Mesothelial cell of epicardium (in vitro differentiated cells): Measurements from ENCODE around the gene TSPAN18. TPM values are rescaled to one million over a fixed set of nuclear protein-coding genes. Genes with fewer than 3 reads are reported as not detected.
A peak's percentile ranks its signal among the peaks of the same experiment; 100 is the strongest.

Source experiments
- DNase-seq, 2 experiments: peaks; one replicate each; pipeline ENCODE4 v3.0.0; 2021; ENCODE audit warnings: low spot score in 2 of 2; ENCODE audit not compliant: unreplicated experiment in 2 of 2
- H3K27ac Mint-ChIP-seq: 2 replicates; pipeline ENCODE4 v1.8.0; 2021; ENCODE audit warnings: mixed read lengths
- H3K27me3 Mint-ChIP-seq: 2 replicates; pipeline ENCODE4 v1.8.0; 2021; ENCODE audit warnings: low read depth, mixed read lengths
- H3K36me3 Mint-ChIP-seq: 2 replicates; pipeline ENCODE4 v1.8.0; 2021; ENCODE audit warnings: mixed read lengths
- H3K4me1 Mint-ChIP-seq: 2 replicates; pipeline ENCODE4 v1.8.0; 2021; ENCODE audit warnings: mixed read lengths
- H3K4me3 Mint-ChIP-seq: 2 replicates; pipeline ENCODE4 v1.8.0; 2021; ENCODE audit warnings: mild to moderate bottlenecking, moderate library complexity, mixed read lengths
- H3K9me3 Mint-ChIP-seq: 2 replicates; pipeline ENCODE4 v1.8.0; 2021; ENCODE audit warnings: mixed read lengths
- CTCF ChIP-seq: fragments of 200-600 bp; sonication (generic); IDR thresholded peaks from one replicate; pipeline ENCODE4 v1.5.0; 2021; ENCODE audit warnings: antibody characterized with exemption; ENCODE audit not compliant: unreplicated experiment
- total RNA-seq: library from RNA; stranded (reverse); gene quantifications from 3 replicates; pipeline ENCODE4 v1.2.1, GENCODE V29; 2021

The TSPAN18 gene
- total RNA-seq, 1 donor from 2014 or later: 47.4 TPM

- H3K27me3 Mint-ChIP-seq: peaks cover 3% of the 10 kb centered on the region
- peaks cover 23% of the 10 kb centered on the region for H3K4me1 Mint-ChIP-seq
- peak in 1 of 2 experiments; percentile 63 for DNase-seq
- peak overlapping the region; percentile 90 for H3K4me3 Mint-ChIP-seq
- TF ChIP-seq CTCF: peak; percentile 67
- H3K9me3 Mint-ChIP-seq: no peaks in the 10 kb centered on the region
- peak overlapping the region; percentile 76 for H3K27ac Mint-ChIP-seq
- H3K36me3 Mint-ChIP-seq: no peaks in the 10 kb centered on the region
Observed at GRCh38 chr11:44949160-44950030, 222.6 kb downstream of the TSPAN18 start.

- TF ChIP-seq CTCF: no peak
- Mint-ChIP-seq H3K27me3 (peaks cover 8% of the 10 kb centered on the region), H3K27ac (peak overlapping the region; percentile 59), H3K4me3 (peak overlapping the region; percentile 90), H3K36me3 (no peaks in the 10 kb centered on the region), H3K9me3 (no peaks in the 10 kb centered on the region), H3K4me1 (peaks cover 21% of the 10 kb centered on the region)
- peak; percentile 49 to 76 for DNase-seq
Observed at GRCh38 chr11:44950031-44950624, 223.4 kb downstream of the TSPAN18 start.

GRCh38 chr11:44950625-44951476 is 224.1 kb downstream of the TSPAN18 start, which contains the start of gene TP53I11:
Gene TP53I11, minus strand, starts transcription at chr11:44950883. Its CDS starts 12,548 bp downstream, at chr11:44938335.
- DNase-seq: peak; percentile 57 to 81
- no peaks in the 10 kb centered on the region for H3K9me3 Mint-ChIP-seq
- H3K27ac Mint-ChIP-seq: peak within 1 kb of the TSS; percentile 59
- peaks cover 15% of the 10 kb centered on the region for H3K27me3 Mint-ChIP-seq
- TF ChIP-seq CTCF: peak; percentile 68
- peak within 1 kb of the TSS; percentile 90 for H3K4me3 Mint-ChIP-seq
- H3K36me3 Mint-ChIP-seq: no peaks in the 10 kb centered on the region
- peaks cover 23% of the 10 kb centered on the region for H3K4me1 Mint-ChIP-seq

- DNase-seq: no peak
- Mint-ChIP-seq H3K27ac (no peak overlapping the region), H3K27me3 (peaks cover 27% of the 10 kb centered on the region), H3K4me1 (peaks cover 28% of the 10 kb centered on the region), H3K9me3 (no peaks in the 10 kb centered on the region), H3K36me3 (no peaks in the 10 kb centered on the region), H3K4me3 (peak overlapping the region; percentile 59)
- TF ChIP-seq CTCF: no peak
Observed at GRCh38 chr11:44952082-44952481, 225.3 kb downstream of the TSPAN18 start.

- H3K9me3 Mint-ChIP-seq: no peaks in the 10 kb centered on the region
- H3K36me3 Mint-ChIP-seq: no peaks in the 10 kb centered on the region
- no peak overlapping the region for H3K4me3 Mint-ChIP-seq
- H3K27me3 Mint-ChIP-seq: peaks cover 32% of the 10 kb centered on the region
- no peak for TF ChIP-seq CTCF
- DNase-seq: no peak
- peaks cover 26% of the 10 kb centered on the region for H3K4me1 Mint-ChIP-seq
- no peak overlapping the region for H3K27ac Mint-ChIP-seq
Observed at GRCh38 chr11:44952500-44953260, 225.9 kb downstream of the TSPAN18 start.
